ENCODE data around the gene BBX. TPM values are rescaled to one million over a fixed set of nuclear protein-coding genes. Genes with fewer than 3 reads are reported as not detected.

Gene BBX
- total RNA-seq, 1 donor from 2014 or later, result 54.1 TPM

GRCh38 chr3:107800710-107801109 is 277.9 kb downstream of the BBX start:
- Mint-ChIP-seq H3K27ac (no peak overlapping the region), H3K4me3 (ENCODE audit: low read depth) (no peak overlapping the region), H3K36me3 (ENCODE audit: insufficient read depth) (peaks cover 34% of the 10 kb centered on the region), H3K27me3 (no peaks in the 10 kb centered on the region), H3K4me1 (ENCODE audit: low read depth) (no peaks in the 10 kb centered on the region), H3K9me3 (ENCODE audit: low read depth) (no peaks in the 10 kb centered on the region)
- no peak for TF ChIP-seq CTCF (IDR thresholded peaks at IDR 0.05; ENCODE audit: unreplicated experiment)
- DNase-seq (ENCODE audit: low spot score, unreplicated experiment), result no peak

GRCh38 chr3:107803170-107803569 is 280.4 kb downstream of the BBX start:
- Mint-ChIP-seq H3K27me3 (no peaks in the 10 kb centered on the region), H3K27ac (no peak overlapping the region), H3K9me3 (ENCODE audit: low read depth) (no peaks in the 10 kb centered on the region), H3K4me3 (ENCODE audit: low read depth) (no peak overlapping the region), H3K36me3 (ENCODE audit: insufficient read depth) (peaks cover 32% of the 10 kb centered on the region), H3K4me1 (ENCODE audit: low read depth) (peaks cover 9% of the 10 kb centered on the region)
- TF ChIP-seq CTCF (IDR thresholded peaks at IDR 0.05; ENCODE audit: unreplicated experiment), result no peak
- DNase-seq (ENCODE audit: low spot score, unreplicated experiment), result no peak

- Mint-ChIP-seq H3K27me3 (no peaks in the 10 kb centered on the region), H3K4me3 (ENCODE audit: low read depth) (no peak overlapping the region), H3K27ac (no peak overlapping the region), H3K9me3 (ENCODE audit: low read depth) (no peaks in the 10 kb centered on the region), H3K4me1 (ENCODE audit: low read depth) (peaks cover 18% of the 10 kb centered on the region), H3K36me3 (ENCODE audit: insufficient read depth) (peaks cover 22% of the 10 kb centered on the region)
- no peak for DNase-seq (ENCODE audit: low spot score, unreplicated experiment)
- TF ChIP-seq CTCF (IDR thresholded peaks at IDR 0.05; ENCODE audit: unreplicated experiment), result no peak
Observed at GRCh38 chr3:107806021-107806420, 283.3 kb downstream of the BBX start.

- H3K4me1 Mint-ChIP-seq (ENCODE audit: low read depth), result peaks cover 19% of the 10 kb centered on the region
- no peaks in the 10 kb centered on the region for H3K9me3 Mint-ChIP-seq (ENCODE audit: low read depth)
- no peak overlapping the region for H3K4me3 Mint-ChIP-seq (ENCODE audit: low read depth)
- H3K27ac Mint-ChIP-seq, result no peak overlapping the region
- H3K27me3 Mint-ChIP-seq, result no peaks in the 10 kb centered on the region
- no peak for DNase-seq (ENCODE audit: low spot score, unreplicated experiment)
- peaks cover 22% of the 10 kb centered on the region for H3K36me3 Mint-ChIP-seq (ENCODE audit: insufficient read depth)
- TF ChIP-seq CTCF (IDR thresholded peaks at IDR 0.05; ENCODE audit: unreplicated experiment), result no peak
Observed at GRCh38 chr3:107806536-107806935, 283.8 kb downstream of the BBX start.

GRCh38 chr3:107810171-107811071 is 287.7 kb downstream of the BBX start:
- Mint-ChIP-seq H3K27me3 (no peaks in the 10 kb centered on the region), H3K27ac (peak overlapping the region; percentile 47), H3K4me3 (ENCODE audit: low read depth) (no peak overlapping the region), H3K9me3 (ENCODE audit: low read depth) (no peaks in the 10 kb centered on the region), H3K36me3 (ENCODE audit: insufficient read depth) (peaks cover 7% of the 10 kb centered on the region), H3K4me1 (ENCODE audit: low read depth) (peaks cover 19% of the 10 kb centered on the region)
- no peak for DNase-seq (ENCODE audit: low spot score, unreplicated experiment)
- TF ChIP-seq CTCF (IDR thresholded peaks at IDR 0.05; ENCODE audit: unreplicated experiment), result no peak
